ENCODE measurements around the gene SLC26A2. TPM values are rescaled to one million over a fixed set of nuclear protein-coding genes. Genes with fewer than 3 reads are reported as not detected.

Gene SLC26A2
- total RNA-seq, 1 donor from 2014 or later, result 48.1 TPM

DNA sequence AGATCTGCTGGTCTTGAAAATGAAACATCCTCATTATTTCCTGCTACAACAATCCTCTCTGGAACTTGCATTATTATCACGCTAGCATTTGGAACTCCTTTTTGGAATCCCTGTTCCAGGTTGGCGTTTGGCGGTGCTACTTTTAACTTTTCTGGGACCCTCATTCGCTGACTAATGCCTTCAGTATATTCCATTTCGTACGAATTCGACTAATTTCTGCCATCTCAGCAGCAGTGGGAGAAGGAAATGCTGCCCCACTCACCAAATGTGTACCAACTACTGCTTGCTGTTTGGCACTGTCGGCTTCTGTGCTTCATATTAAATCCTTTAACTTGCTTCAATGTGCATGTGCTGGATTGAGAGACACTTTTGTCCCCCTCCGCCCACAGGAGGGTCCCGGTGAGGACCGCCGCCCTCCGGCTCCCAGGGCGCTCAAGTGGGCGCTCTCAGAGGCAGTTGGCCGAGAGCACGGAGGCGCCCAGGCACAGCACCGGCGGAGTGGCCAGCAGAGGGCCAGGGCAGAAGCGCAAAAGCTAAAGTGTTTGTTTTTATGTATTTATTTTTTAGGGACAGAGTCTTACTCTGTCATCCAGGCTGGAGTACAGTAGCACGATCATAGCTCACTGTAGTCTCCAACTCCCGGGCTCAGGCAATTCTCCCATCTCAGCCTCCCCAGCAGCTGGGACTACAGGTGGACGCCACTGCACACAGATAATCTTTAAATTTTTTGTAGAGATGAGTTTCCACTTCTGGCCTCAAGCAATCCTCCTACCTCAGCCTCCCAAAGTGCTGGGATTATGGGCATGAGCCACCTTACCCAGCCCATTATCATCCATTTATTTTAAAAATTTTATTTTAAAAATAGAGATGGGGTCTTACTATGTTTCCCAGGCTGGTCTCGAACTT lies 27.9 kb upstream of the SLC26A2 start:
- H3K36me3 Mint-ChIP-seq (ENCODE audit: low read depth), result no peaks in the 10 kb centered on the region
- H3K4me3 Mint-ChIP-seq (ENCODE audit: unreplicated experiment), result no peak overlapping the region
- no peaks in the 10 kb centered on the region for H3K27me3 Mint-ChIP-seq (ENCODE audit: low read depth)
- no peaks in the 10 kb centered on the region for H3K9me3 Mint-ChIP-seq (ENCODE audit: low read depth)
- no peak for DNase-seq (ENCODE audit: low spot score)
- TF ChIP-seq CTCF (IDR thresholded peaks at IDR 0.05), result peak; percentile 30
- peaks cover 50% of the 10 kb centered on the region for H3K4me1 Mint-ChIP-seq (ENCODE audit: low read depth)
- no peak overlapping the region for H3K27ac Mint-ChIP-seq (ENCODE audit: unreplicated experiment)

- no peak for TF ChIP-seq CTCF (IDR thresholded peaks at IDR 0.05)
- Mint-ChIP-seq H3K4me3 (ENCODE audit: unreplicated experiment) (no peak overlapping the region), H3K27me3 (ENCODE audit: low read depth) (no peaks in the 10 kb centered on the region), H3K9me3 (ENCODE audit: low read depth) (no peaks in the 10 kb centered on the region), H3K4me1 (ENCODE audit: low read depth) (peaks cover 62% of the 10 kb centered on the region), H3K27ac (ENCODE audit: unreplicated experiment) (peak overlapping the region; percentile 42), H3K36me3 (ENCODE audit: low read depth) (no peaks in the 10 kb centered on the region)
- no peak for DNase-seq (ENCODE audit: low spot score)
These were observed 25.1 kb upstream of the SLC26A2 start for GRCh38 chr5:149935431-149935901.

DNA sequence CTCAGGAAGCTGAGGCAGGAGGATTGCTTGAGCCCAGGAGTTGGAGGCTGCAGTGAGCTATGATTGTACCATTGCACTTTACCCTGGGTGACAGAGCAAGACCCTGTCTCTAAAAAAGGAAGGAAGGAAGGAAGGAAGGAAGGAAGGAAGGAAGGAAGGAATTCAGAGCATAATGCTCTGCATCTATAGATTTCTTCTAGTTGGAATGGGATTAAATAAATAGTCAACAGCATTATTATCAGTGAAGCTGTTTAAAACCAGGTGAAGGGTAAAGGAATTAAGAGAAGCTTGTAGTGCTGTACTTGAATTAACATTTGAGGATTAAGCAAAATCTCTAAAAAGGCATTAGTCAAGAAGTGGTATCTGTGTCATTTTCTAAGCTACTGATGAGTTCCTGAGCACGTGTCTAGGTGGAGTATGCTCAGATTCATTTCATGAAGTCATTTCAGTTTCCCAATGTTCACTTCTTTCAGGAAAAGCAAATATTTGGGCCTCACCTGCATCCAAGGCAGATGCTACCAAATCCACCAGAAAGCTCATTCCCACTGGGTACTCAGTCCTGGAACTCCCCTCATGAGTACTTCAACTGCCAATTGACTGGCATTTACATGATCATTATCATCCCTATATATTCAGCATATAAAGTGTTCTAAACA lies 24.4 kb upstream of the SLC26A2 start:
- TF ChIP-seq CTCF (IDR thresholded peaks at IDR 0.05), result no peak
- DNase-seq (ENCODE audit: low spot score), result no peak
- H3K27ac Mint-ChIP-seq (ENCODE audit: unreplicated experiment), result no peak overlapping the region
- H3K27me3 Mint-ChIP-seq (ENCODE audit: low read depth), result no peaks in the 10 kb centered on the region
- no peak overlapping the region for H3K4me3 Mint-ChIP-seq (ENCODE audit: unreplicated experiment)
- no peaks in the 10 kb centered on the region for H3K9me3 Mint-ChIP-seq (ENCODE audit: low read depth)
- no peaks in the 10 kb centered on the region for H3K36me3 Mint-ChIP-seq (ENCODE audit: low read depth)
- peaks cover 61% of the 10 kb centered on the region for H3K4me1 Mint-ChIP-seq (ENCODE audit: low read depth)

DNA sequence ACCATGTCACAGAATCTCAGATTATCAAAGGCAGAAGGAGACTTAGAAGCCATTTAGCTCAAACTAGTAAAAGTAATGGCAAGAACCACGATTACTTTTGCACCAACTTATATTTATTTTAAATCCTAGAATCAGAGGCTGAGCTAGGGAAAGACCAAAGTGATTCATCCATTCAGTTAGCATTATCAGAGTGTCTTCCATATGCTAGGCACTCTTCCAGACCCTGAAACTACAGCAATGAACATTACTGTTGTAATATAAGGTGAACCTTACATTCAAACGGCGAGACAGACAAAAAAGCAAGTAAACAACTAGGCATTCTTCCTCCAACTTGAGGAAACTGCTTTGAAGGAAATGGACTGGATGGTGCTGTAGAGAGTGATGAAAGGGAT lies 23.9 kb upstream of the SLC26A2 start:
- Mint-ChIP-seq H3K4me1 (ENCODE audit: low read depth) (peaks cover 65% of the 10 kb centered on the region), H3K9me3 (ENCODE audit: low read depth) (no peaks in the 10 kb centered on the region), H3K27ac (ENCODE audit: unreplicated experiment) (peak overlapping the region; percentile 52), H3K27me3 (ENCODE audit: low read depth) (no peaks in the 10 kb centered on the region), H3K4me3 (ENCODE audit: unreplicated experiment) (no peak overlapping the region), H3K36me3 (ENCODE audit: low read depth) (no peaks in the 10 kb centered on the region)
- DNase-seq (ENCODE audit: low spot score), result no peak
- no peak for TF ChIP-seq CTCF (IDR thresholded peaks at IDR 0.05)

- no peak overlapping the region for H3K4me3 Mint-ChIP-seq (ENCODE audit: unreplicated experiment)
- no peak for DNase-seq (ENCODE audit: low spot score)
- H3K36me3 Mint-ChIP-seq (ENCODE audit: low read depth), result no peaks in the 10 kb centered on the region
- TF ChIP-seq CTCF (IDR thresholded peaks at IDR 0.05), result no peak
- H3K4me1 Mint-ChIP-seq (ENCODE audit: low read depth), result peaks cover 70% of the 10 kb centered on the region
- H3K9me3 Mint-ChIP-seq (ENCODE audit: low read depth), result no peaks in the 10 kb centered on the region
- H3K27me3 Mint-ChIP-seq (ENCODE audit: low read depth), result no peaks in the 10 kb centered on the region
- H3K27ac Mint-ChIP-seq (ENCODE audit: unreplicated experiment), result peak overlapping the region; percentile 89
These were observed 22.9 kb upstream of the SLC26A2 start for GRCh38 chr5:149937610-149938009.
